ENCODE data around the gene NOB1. TPM values are rescaled to one million over a fixed set of nuclear protein-coding genes. Genes with fewer than 3 reads are reported as not detected.
A peak's percentile ranks its signal among the peaks of the same experiment; 100 is the strongest.

Gene NOB1
- total and polyA plus RNA-seq, 2 donors (not counting 1 experiment from before 2014, with no cell fraction given) = 42.3 to 44.9 TPM

DNA sequence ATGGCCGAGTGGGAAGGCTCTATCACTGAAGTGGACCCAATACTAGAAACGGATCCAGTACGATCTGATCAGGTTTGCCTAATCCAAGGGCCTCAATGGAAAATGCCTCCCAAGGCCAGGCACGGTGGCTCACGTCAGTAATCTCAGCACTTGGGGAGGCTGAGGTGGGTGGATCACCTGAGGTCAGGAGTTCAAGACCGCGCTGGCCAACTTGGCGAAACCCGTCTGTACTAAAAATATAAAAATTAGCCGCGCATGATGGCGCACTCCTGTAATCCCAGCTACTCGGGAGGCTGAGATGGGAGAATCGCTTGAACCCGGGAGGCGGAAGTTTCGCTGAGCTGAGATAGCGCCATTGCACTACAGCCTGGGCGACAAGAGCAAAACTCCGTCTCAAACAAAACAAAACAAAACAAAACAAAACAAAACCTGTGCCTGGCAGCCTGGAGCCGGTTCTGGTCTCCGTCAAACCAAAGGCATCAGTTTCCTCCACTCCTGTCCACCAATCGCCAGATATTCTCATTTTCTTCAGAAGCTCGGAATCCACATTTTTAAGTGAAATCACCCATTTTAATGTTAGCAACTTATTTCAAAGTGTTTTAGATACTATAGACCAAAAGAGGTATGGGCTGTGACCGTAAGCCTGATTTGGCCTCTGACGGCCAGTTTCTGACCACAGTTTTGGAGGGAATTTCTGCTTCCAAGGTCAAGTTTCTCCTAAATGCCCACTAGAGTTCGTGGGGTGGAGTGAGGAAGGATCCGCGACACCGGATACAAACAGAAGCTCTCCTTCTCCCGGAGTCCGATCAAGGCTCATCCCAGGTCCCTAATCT lies 29.0 kb downstream of the NOB1 start:
- intact Hi-C loops (cut with micrococcal nuclease) = loop anchor here (1.0 kb wide), 4 partner anchors 16 to 301 kb away; partner anchors contain the start of genes CYB5B, NOB1 and WWP2
- POLR2A ChIA-PET = interaction anchor here (1.0 to 1.4 kb wide), 2 partner anchors 29 to 36 kb away, joined by 3 to 6 read pairs; partner anchors contain the start of genes NOB1 and WWP2
- peak overlapping the region; percentile 61 for H3K9ac ChIP-seq (ENCODE audit: low read length)

More for the DNA sequence above, 29.0 kb downstream of the NOB1 start:
- no peaks in the 10 kb centered on the region for H3K36me3 ChIP-seq (replicated peaks in 1 of 2; ENCODE audit: control extremely low read depth in 1 of 2, control insufficient read depth in 1 of 2, extremely low read depth in 1 of 2, insufficient read depth in 2 of 2, low read length in 1 of 2)
- H3K4me3 ChIP-seq (ENCODE audit: control extremely low read depth in 1 of 5, extremely low read depth in 1 of 5, insufficient read depth in 1 of 5, low read depth in 2 of 5, low read length in 4 of 5) = peak overlapping the region; percentile 59 to 68 (median 60)
- CTCF ChIA-PET = interaction anchor here (1.0 to 2.2 kb wide), 4 partner anchors 15 to 29 kb away, joined by 4 to 10 read pairs (median 10); partner anchors contain the start of gene NOB1
- Mint-ChIP-seq H3K27ac (peak overlapping the region; percentile 96), H3K9me3 (ENCODE audit: insufficient read depth) (no peaks in the 10 kb centered on the region), H3K4me3 (peak overlapping the region; percentile 99), H3K27me3 (no peaks in the 10 kb centered on the region), H3K4me1 (peaks cover 17% of the 10 kb centered on the region)
- H4K20me1 ChIP-seq (ENCODE audit: control insufficient read depth, insufficient read depth, low read length, poor library complexity, severe bottlenecking) = no peaks in the 10 kb centered on the region
- H3K27me3 ChIP-seq (replicated peaks in 1 of 4; ENCODE audit: control extremely low read depth in 1 of 4, control insufficient read depth in 3 of 4, insufficient read depth in 4 of 4, low read length in 3 of 4) = no peaks in the 10 kb centered on the region
- H3K4me2 ChIP-seq (replicated peaks; ENCODE audit: low read depth, low read length, poor library complexity, severe bottlenecking) = peak overlapping the region; percentile 90
- H3K79me2 ChIP-seq (ENCODE audit: control insufficient read depth, insufficient read depth, low read length) = no peaks in the 10 kb centered on the region
- ATAC-seq (ENCODE audit: low read depth) (no peak), DNase-seq (no peak)
- 72% methylated on average over 28 of the region's 32 CpGs for WGBS (ENCODE audit: insufficient coverage)
- H3K9me3 ChIP-seq (ENCODE audit: control extremely low read depth in 1 of 3, control insufficient read depth in 2 of 3, insufficient read depth in 1 of 3, low read length in 2 of 3) = no peaks in the 10 kb centered on the region
- peak overlapping the region; percentile 91 for H2AFZ ChIP-seq (ENCODE audit: insufficient read depth, low read depth, low read length, poor library complexity, severe bottlenecking)
- H3K4me1 ChIP-seq (ENCODE audit: control insufficient read depth in 2 of 2, insufficient read depth in 2 of 2, low read length in 2 of 2) = peaks cover 11 to 15% of the 10 kb centered on the region in 2 donors
- peak overlapping the region; percentile 47 to 66 for H3K27ac ChIP-seq (ENCODE audit: low read length in 2 of 2)
- TF ChIP-seq, protein P1, sequence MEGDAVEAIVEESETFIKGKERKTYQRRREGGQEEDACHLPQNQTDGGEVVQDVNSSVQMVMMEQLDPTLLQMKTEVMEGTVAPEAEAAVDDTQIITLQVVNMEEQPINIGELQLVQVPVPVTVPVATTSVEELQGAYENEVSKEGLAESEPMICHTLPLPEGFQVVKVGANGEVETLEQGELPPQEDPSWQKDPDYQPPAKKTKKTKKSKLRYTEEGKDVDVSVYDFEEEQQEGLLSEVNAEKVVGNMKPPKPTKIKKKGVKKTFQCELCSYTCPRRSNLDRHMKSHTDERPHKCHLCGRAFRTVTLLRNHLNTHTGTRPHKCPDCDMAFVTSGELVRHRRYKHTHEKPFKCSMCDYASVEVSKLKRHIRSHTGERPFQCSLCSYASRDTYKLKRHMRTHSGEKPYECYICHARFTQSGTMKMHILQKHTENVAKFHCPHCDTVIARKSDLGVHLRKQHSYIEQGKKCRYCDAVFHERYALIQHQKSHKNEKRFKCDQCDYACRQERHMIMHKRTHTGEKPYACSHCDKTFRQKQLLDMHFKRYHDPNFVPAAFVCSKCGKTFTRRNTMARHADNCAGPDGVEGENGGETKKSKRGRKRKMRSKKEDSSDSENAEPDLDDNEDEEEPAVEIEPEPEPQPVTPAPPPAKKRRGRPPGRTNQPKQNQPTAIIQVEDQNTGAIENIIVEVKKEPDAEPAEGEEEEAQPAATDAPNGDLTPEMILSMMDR (IDR thresholded peaks at IDR 0.05) = no peak
- no peak for TF ChIP-seq EZH2 (IDR thresholded peaks at IDR 0.05; ENCODE audit: borderline replicate concordance, insufficient read depth, low read depth, low read length, poor library complexity, severe bottlenecking)

Measured in B cell (primary cell).